HepG2 (cell line): ENCODE measurements around the gene MROH2A. TPM values are rescaled to one million over a fixed set of nuclear protein-coding genes. Genes with fewer than 3 reads are reported as not detected.

ENCODE experiments used
- ATAC-seq: fragments of 200-7000 bp; cut with Tn5 transposase; 3 replicates; pipeline ENCODE4 v1.9.1; 2020; ENCODE audit warnings: mild to moderate bottlenecking, moderate library complexity
- BruUV-seq: library from RNA; stranded (reverse); fragments of 400-500 nt; replicated peaks from 2 replicates; lab custom pipeline; 2021; lab: Mats Ljungman, UMichigan
- CTCF ChIA-PET: fragments of 300-600 bp; formaldehyde crosslinking; extraction: SDS; loops from one replicate; lab custom pipeline; 2021; ENCODE audit warnings: low total read pairs, inconsistent platforms, low intra/inter-chr PET ratio; lab: Yijun Ruan, JAX
- POLR2A ChIA-PET: fragments of 350-600 bp; sonication (Branson Sonifier 250); formaldehyde crosslinking; loops from one replicate; lab custom pipeline; 2020; ENCODE audit warnings: antibody characterized with exemption, inconsistent platforms; lab: Yijun Ruan, JAX
- DNase-seq: peaks from one replicate; pipeline ENCODE4 v3.0.0-alpha.2; 2015; ENCODE audit warnings: low spot score
- FAIRE-seq: peaks from 3 replicates; lab custom pipeline; 2011; peaks lifted over from hg19 to GRCh38; lab: Jason Lieb, UNC
- H2AFZ ChIP-seq: one replicate; pipeline ENCODE4 v1.6.1; 2011; ENCODE audit warnings: low read length, inconsistent platforms
- H3K27ac ChIP-seq: fragments of 300-600 bp; 3 replicates; pipeline ENCODE4 v1.8.0; 2011; ENCODE audit warnings: mixed run types, mild to moderate bottlenecking, mixed read lengths, low read length, inconsistent platforms; ENCODE audit not compliant: insufficient read depth; ENCODE audit errors: extremely low read length
- H3K27me3 ChIP-seq, 2 experiments: fragments of 200-600 bp in 1 of 2; 2 replicates in 1 of 2; 3 replicates in 1 of 2; pipeline versions ENCODE4 v1.6.0 to v1.8.0; 2011; ENCODE audit warnings: low read length in 2 of 2, mild to moderate bottlenecking in 2 of 2, moderate library complexity in 2 of 2, inconsistent platforms in 1 of 2; ENCODE audit not compliant: insufficient read depth in 2 of 2, control insufficient read depth in 1 of 2
- H3K36me3 ChIP-seq, 2 experiments: fragments of 200-600 bp in 1 of 2; replicated peaks in 1 of 2; 2 replicates in 1 of 2; 3 replicates in 1 of 2; pipeline versions ENCODE4 v1.5.1 to v1.8.0; 2011; ENCODE audit warnings: low read length in 2 of 2, inconsistent platforms in 1 of 2; ENCODE audit not compliant: insufficient read depth in 2 of 2, control insufficient read depth in 1 of 2
- H3K4me1 ChIP-seq: 2 replicates; pipeline ENCODE4 v1.5.1; 2012; ENCODE audit warnings: low read length, inconsistent platforms; ENCODE audit not compliant: insufficient read depth
- H3K4me2 ChIP-seq: 2 replicates; pipeline ENCODE4 v1.6.0; 2011; ENCODE audit warnings: low read depth, low read length, inconsistent platforms
- H3K4me3 ChIP-seq, 3 experiments: fragments of 200-600 bp in 1 of 3; sonication (generic), shearing (Covaris generic) in 1 of 3; replicated peaks in 1 of 3; 2 replicates each; pipeline ENCODE4 v1.5.1; 2011 to 2016; ENCODE audit warnings: low read length in 3 of 3, inconsistent platforms in 2 of 3, low read depth in 2 of 3, mild to moderate bottlenecking in 2 of 3, control low read depth in 1 of 3, mixed read lengths in 1 of 3; ENCODE audit not compliant: insufficient read depth in 1 of 3
- H3K79me2 ChIP-seq: one replicate; pipeline ENCODE4 v1.6.1; 2011; ENCODE audit warnings: low read length, inconsistent platforms; ENCODE audit not compliant: insufficient read depth
- H3K9ac ChIP-seq: 2 replicates; pipeline ENCODE4 v1.6.0; 2011; ENCODE audit warnings: mild to moderate bottlenecking, low read depth, low read length, inconsistent platforms; ENCODE audit not compliant: insufficient read depth
- H3K9me3 ChIP-seq: 2 replicates; pipeline ENCODE4 v1.5.1; 2012; ENCODE audit warnings: mild to moderate bottlenecking, low read length
- H4K20me1 ChIP-seq: 2 replicates; pipeline ENCODE4 v1.6.0; 2011; ENCODE audit warnings: inconsistent platforms, mild to moderate bottlenecking, low read length, moderate library complexity; ENCODE audit not compliant: insufficient read depth
- CC2D1A ChIP-seq: sonication (generic); formaldehyde crosslinking; IDR thresholded peaks from 2 replicates; pipeline ENCODE4 v1.8.1; 2023; ENCODE audit warnings: mild to moderate bottlenecking, missing genetic modification reagents
- FOSL2 ChIP-seq: sonication (generic); formaldehyde crosslinking; IDR thresholded peaks from 2 replicates; pipeline ENCODE4 v1.4.0; 2020; ENCODE audit warnings: missing genetic modification reagents
- SALL2 ChIP-seq: sonication (generic); formaldehyde crosslinking; IDR thresholded peaks from 2 replicates; pipeline ENCODE4 v1.8.1; 2023; ENCODE audit warnings: mild to moderate bottlenecking, missing genetic modification reagents, inconsistent platforms
- ZNF607 ChIP-seq: sonication (generic); formaldehyde crosslinking; IDR thresholded peaks from 2 replicates; pipeline ENCODE4 v1.5.1; 2020; ENCODE audit warnings: missing genetic modification reagents, mild to moderate bottlenecking, borderline replicate concordance
- ZNF616 ChIP-seq: sonication (generic); formaldehyde crosslinking; IDR thresholded peaks from 2 replicates; pipeline ENCODE4 v1.5.0; 2020; ENCODE audit warnings: low read depth, mild to moderate bottlenecking, missing genetic modification reagents
- ZNF619 ChIP-seq: sonication (generic); formaldehyde crosslinking; IDR thresholded peaks from 2 replicates; pipeline ENCODE4 v1.4.0; 2020; ENCODE audit warnings: mild to moderate bottlenecking, missing genetic modification reagents
- ZNF713 ChIP-seq: sonication (generic); formaldehyde crosslinking; IDR thresholded peaks from 2 replicates; pipeline ENCODE4 v1.4.0; 2020; ENCODE audit warnings: mild to moderate bottlenecking, missing genetic modification reagents
- ZNF780A ChIP-seq: sonication (generic); formaldehyde crosslinking; IDR thresholded peaks from 2 replicates; pipeline ENCODE4 v1.8.0; 2022; ENCODE audit warnings: mild to moderate bottlenecking, missing genetic modification reagents, moderate library complexity
- ZNF816 ChIP-seq: sonication (generic); formaldehyde crosslinking; IDR thresholded peaks from 2 replicates; pipeline ENCODE4 v1.8.0; 2022; ENCODE audit warnings: missing genetic modification reagents, mild to moderate bottlenecking, borderline replicate concordance
- WGBS: methylation state at CpG from one replicate; pipeline ENCODE4 v1.1.6; 2017; ENCODE audit warnings: low lambda C conversion rate; 5-methylcytosine and 5-hydroxymethylcytosine counted together
- in situ Hi-C: cut with HindIII; loops from 2 replicates; pipeline ENCODE4 v1.10.0; 2017; ENCODE audit warnings: low pct_unique_long_range_greater_than_20kb; ENCODE audit not compliant: extremely low pct_ligation_motif_present
- intact Hi-C: fragments of 100-400 bp; cut with micrococcal nuclease; formaldehyde crosslinking; loops from one replicate; pipeline ENCODE4 v1.10.0; 2022; ENCODE audit not compliant: unreplicated experiment
- polyA plus RNA-seq, 8 experiments: library from polyadenylated mRNA; depleted of rRNA in 3 of 8; stranded (reverse) in 7 of 8; unstranded in 1 of 8; fragments of >200 nt; fragmentation: Illumina TruSeq in 4 of 8; extraction: Trizol in 4 of 8; gene quantifications; 2 replicates each; pipeline versions ENCODE4 v1.2.1 to v1.2.3, GENCODE V29; 2011 to 2016; ENCODE audit warnings: low read depth in 4 of 8, missing spikeins in 1 of 8, mixed read lengths in 1 of 8; ENCODE audit not compliant: insufficient read depth in 1 of 8
- total RNA-seq, 5 experiments: library from RNA; depleted of rRNA; stranded (reverse); fragments of >200 nt; fragmentation: Illumina TruSeq; extraction: Trizol; gene quantifications; 2 replicates each; pipeline ENCODE4 v1.2.3, GENCODE V29; 2016; ENCODE audit warnings: low read depth in 1 of 5
- TF ChIP-seq, protein P1 (sequence below): sonication (generic); formaldehyde crosslinking; IDR thresholded peaks from 2 replicates; pipeline ENCODE4 v1.4.0; 2020; ENCODE audit warnings: missing genetic modification reagents
- TF ChIP-seq, protein P2 (sequence below): sonication (generic); formaldehyde crosslinking; IDR thresholded peaks from 2 replicates; pipeline ENCODE4 v1.8.0; 2022; ENCODE audit warnings: low read depth, missing genetic modification reagents
- TF ChIP-seq, protein P3 (sequence below): sonication (generic); formaldehyde crosslinking; IDR thresholded peaks from 2 replicates; pipeline ENCODE4 v1.4.0; 2020; ENCODE audit warnings: missing genetic modification reagents, mild to moderate bottlenecking, borderline replicate concordance
- TF ChIP-seq, protein P4 (sequence below): sonication (generic); formaldehyde crosslinking; IDR thresholded peaks from 2 replicates; pipeline ENCODE4 v1.8.1; 2022; ENCODE audit warnings: low read depth, mild to moderate bottlenecking, missing genetic modification reagents

Gene MROH2A
- total and polyA plus RNA-seq, 2 of the 13 experiments (the other 11 are each of a cell fraction or from before 2014, with no cell fraction given), result 0.03 to 0.04 TPM

DNA sequence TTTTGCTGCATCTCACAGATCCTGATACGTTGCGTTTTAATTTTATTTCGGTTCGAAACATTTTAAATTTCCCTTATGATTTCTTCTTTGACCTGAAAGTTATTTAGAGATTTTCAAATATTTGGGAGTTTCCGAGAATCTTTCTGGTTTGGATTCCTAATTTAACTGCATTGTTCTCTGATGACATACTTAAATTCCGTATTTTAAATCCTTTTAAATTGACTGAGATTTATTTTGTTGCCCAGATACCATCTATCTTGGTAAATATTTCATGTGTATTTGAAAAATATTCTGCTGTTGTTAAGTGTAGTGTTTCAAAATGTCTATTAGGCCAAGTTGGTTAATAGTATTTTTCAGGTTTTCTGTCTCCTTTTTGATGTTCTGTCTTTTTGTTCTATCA is 37.7 kb downstream of the MROH2A start (continued):
- no peak for TF ChIP-seq CC2D1A (CRISPR knock-in tag)
- TF ChIP-seq ZNF619 (CRISPR knock-in tag), result no peak
- no peak for TF ChIP-seq ZNF607 (CRISPR knock-in tag)
- no peak for TF ChIP-seq ZNF713 (CRISPR knock-in tag)
- no peak for TF ChIP-seq SALL2 (CRISPR knock-in tag)
- TF ChIP-seq ZNF780A (CRISPR knock-in tag), result no peak

DNA sequence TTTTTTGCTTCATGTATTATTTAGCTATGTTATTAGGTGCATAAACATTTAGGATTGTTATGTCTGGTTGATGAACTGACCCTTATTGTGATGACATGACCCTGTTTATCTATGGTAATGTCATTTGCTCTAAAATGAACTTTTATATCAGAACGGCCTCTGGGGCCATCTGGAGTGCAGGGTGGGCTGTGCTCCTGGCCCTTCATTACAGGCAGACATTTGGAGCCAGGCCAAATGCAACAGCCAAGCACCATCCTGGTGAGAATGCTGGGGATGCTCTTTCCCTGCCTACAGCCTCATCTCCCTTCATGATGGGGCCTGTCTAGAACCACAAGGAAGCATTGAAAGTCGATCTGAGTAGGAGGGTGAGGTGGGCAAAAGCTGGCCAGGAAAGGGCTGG is 38.2 kb downstream of the MROH2A start:
- Histone ChIP-seq H3K9me3 (no peaks in the 10 kb centered on the region), H2AFZ (no peak overlapping the region), H3K4me3 (no peak overlapping the region), H3K79me2 (no peaks in the 10 kb centered on the region), H3K9ac (no peak overlapping the region), H3K4me2 (no peak overlapping the region), H4K20me1 (no peaks in the 10 kb centered on the region), H3K36me3 (no peaks in the 10 kb centered on the region), H3K27me3 (peaks cover 6 to 34% of the 10 kb centered on the region in 2 experiments; a peak in 4 of 5 replicates), H3K27ac (no peak overlapping the region), H3K4me1 (peaks cover 23% of the 10 kb centered on the region)
- ChIA-PET POLR2A (no interaction called here), CTCF (no interaction called here)
- no peak for ATAC-seq
- in situ Hi-C loops, result no loop called here
- intact Hi-C loops, result no loop called here
- 16% methylated on average over 2 of the region's 2 CpGs for WGBS
- no peak for FAIRE-seq
- DNase-seq, result no peak
- no TSS peak for BruUV-seq
- TF ChIP-seq ZNF616 (CRISPR knock-in tag) (no peak), ZNF816 (CRISPR knock-in tag) (no peak), FOSL2 (CRISPR knock-in tag) (no peak)
- TF ChIP-seq, protein P1, sequence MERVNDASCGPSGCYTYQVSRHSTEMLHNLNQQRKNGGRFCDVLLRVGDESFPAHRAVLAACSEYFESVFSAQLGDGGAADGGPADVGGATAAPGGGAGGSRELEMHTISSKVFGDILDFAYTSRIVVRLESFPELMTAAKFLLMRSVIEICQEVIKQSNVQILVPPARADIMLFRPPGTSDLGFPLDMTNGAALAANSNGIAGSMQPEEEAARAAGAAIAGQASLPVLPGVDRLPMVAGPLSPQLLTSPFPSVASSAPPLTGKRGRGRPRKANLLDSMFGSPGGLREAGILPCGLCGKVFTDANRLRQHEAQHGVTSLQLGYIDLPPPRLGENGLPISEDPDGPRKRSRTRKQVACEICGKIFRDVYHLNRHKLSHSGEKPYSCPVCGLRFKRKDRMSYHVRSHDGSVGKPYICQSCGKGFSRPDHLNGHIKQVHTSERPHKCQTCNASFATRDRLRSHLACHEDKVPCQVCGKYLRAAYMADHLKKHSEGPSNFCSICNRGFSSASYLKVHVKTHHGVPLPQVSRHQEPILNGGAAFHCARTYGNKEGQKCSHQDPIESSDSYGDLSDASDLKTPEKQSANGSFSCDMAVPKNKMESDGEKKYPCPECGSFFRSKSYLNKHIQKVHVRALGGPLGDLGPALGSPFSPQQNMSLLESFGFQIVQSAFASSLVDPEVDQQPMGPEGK (CRISPR knock-in tag), result no peak
- TF ChIP-seq, protein P2, sequence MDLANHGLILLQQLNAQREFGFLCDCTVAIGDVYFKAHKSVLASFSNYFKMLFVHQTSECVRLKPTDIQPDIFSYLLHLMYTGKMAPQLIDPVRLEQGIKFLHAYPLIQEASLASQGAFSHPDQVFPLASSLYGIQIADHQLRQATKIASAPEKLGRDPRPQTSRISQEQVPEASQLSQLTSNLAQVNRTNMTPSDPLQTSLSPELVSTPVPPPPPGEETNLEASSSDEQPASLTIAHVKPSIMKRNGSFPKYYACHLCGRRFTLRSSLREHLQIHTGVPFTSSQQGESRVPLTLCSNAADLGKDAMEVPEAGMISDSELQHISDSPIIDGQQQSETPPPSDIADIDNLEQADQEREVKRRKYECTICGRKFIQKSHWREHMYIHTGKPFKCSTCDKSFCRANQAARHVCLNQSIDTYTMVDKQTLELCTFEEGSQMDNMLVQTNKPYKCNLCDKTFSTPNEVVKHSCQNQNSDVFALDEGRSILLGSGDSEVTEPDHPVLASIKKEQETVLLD (CRISPR knock-in tag), result no peak
- TF ChIP-seq, protein P3, sequence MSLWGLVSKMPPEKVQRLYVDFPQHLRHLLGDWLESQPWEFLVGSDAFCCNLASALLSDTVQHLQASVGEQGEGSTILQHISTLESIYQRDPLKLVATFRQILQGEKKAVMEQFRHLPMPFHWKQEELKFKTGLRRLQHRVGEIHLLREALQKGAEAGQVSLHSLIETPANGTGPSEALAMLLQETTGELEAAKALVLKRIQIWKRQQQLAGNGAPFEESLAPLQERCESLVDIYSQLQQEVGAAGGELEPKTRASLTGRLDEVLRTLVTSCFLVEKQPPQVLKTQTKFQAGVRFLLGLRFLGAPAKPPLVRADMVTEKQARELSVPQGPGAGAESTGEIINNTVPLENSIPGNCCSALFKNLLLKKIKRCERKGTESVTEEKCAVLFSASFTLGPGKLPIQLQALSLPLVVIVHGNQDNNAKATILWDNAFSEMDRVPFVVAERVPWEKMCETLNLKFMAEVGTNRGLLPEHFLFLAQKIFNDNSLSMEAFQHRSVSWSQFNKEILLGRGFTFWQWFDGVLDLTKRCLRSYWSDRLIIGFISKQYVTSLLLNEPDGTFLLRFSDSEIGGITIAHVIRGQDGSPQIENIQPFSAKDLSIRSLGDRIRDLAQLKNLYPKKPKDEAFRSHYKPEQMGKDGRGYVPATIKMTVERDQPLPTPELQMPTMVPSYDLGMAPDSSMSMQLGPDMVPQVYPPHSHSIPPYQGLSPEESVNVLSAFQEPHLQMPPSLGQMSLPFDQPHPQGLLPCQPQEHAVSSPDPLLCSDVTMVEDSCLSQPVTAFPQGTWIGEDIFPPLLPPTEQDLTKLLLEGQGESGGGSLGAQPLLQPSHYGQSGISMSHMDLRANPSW (CRISPR knock-in tag), result no peak
- TF ChIP-seq, protein P4, sequence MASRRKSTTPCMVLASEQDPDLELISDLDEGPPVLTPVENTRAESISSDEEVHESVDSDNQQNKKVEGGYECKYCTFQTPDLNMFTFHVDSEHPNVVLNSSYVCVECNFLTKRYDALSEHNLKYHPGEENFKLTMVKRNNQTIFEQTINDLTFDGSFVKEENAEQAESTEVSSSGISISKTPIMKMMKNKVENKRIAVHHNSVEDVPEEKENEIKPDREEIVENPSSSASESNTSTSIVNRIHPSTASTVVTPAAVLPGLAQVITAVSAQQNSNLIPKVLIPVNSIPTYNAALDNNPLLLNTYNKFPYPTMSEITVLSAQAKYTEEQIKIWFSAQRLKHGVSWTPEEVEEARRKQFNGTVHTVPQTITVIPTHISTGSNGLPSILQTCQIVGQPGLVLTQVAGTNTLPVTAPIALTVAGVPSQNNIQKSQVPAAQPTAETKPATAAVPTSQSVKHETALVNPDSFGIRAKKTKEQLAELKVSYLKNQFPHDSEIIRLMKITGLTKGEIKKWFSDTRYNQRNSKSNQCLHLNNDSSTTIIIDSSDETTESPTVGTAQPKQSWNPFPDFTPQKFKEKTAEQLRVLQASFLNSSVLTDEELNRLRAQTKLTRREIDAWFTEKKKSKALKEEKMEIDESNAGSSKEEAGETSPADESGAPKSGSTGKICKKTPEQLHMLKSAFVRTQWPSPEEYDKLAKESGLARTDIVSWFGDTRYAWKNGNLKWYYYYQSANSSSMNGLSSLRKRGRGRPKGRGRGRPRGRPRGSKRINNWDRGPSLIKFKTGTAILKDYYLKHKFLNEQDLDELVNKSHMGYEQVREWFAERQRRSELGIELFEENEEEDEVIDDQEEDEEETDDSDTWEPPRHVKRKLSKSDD (CRISPR knock-in tag), result no peak
